AG04450 (cell line): ENCODE measurements around the gene GRID1. TPM values are rescaled to one million over a fixed set of nuclear protein-coding genes. Genes with fewer than 3 reads are reported as not detected.
"Not testable (repeated sequence)": the region's sequence is repeated elsewhere in the genome, so short reads cannot be mapped to it uniquely, and the experiment has no call there.

Experiments
- CTCF ChIA-PET: fragments of 300-600, 350-600 bp; formaldehyde crosslinking; extraction: SDS; loops from one replicate; lab custom pipeline; 2022; ENCODE audit warnings: antibody characterized with exemption, inconsistent platforms; lab: Charles Lee
- POLR2A ChIA-PET: fragments of 350-600 bp; formaldehyde crosslinking; extraction: SDS; loops from one replicate; lab custom pipeline; 2021; ENCODE audit warnings: antibody characterized with exemption, inconsistent platforms; lab: Yijun Ruan, JAX
- DNase-seq: peaks from one replicate; pipeline ENCODE4 v3.0.0-alpha.2; 2011; ENCODE audit warnings: low read depth, low spot score
- H3K27ac ChIP-seq: one replicate; pipeline ENCODE4 v1.5.1; 2012; ENCODE audit warnings: low read depth, low read length, control low read depth
- H3K27me3 ChIP-seq: one replicate; pipeline ENCODE4 v1.6.0; 2012; ENCODE audit warnings: low read length; ENCODE audit not compliant: control insufficient read depth, insufficient read depth
- H3K4me3 ChIP-seq: 2 replicates; pipeline ENCODE4 v1.5.1; 2011; ENCODE audit warnings: mild to moderate bottlenecking, low read depth, low read length, control low read depth
- H3K9me3 ChIP-seq: 2 replicates; pipeline ENCODE4 v1.5.1; 2012; ENCODE audit warnings: low read length; ENCODE audit not compliant: control insufficient read depth, insufficient read depth
- polyA plus RNA-seq: library from polyadenylated mRNA; depleted of rRNA; stranded (reverse); fragments of >200 nt; gene quantifications from 2 replicates; pipeline ENCODE4 v1.2.3, GENCODE V29; 2011
- TF ChIP-seq, protein P1 (sequence below): IDR thresholded peaks from 2 replicates; pipeline ENCODE4 v1.5.1; 2011; ENCODE audit warnings: low read depth, low read length, control low read depth, inconsistent platforms

GRID1 gene
- polyA plus RNA-seq, 1 experiment, result not detected

DNA sequence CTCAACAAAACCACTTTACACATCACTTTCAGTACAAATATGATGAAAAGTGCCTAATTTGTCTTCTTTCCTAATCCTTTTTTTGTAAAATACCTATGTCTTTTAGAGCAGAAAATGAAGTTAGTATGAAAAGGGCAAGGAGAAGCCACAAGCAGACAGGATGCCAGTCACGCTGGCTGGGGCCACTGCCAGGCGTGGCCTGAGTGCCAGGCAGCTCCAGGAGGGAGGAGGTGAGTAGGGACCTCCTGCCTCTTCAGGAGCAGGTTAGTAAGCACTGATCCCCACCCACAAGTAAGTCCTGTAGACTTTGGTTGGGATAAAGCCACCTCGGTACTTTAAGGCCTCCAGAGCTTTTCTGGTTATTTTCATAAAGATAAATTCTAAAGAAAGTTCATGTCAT lies 432.0 kb downstream of the GRID1 start:
- Histone ChIP-seq H3K9me3 (peaks cover 24% of the 10 kb centered on the region), H3K4me3 (no peak overlapping the region), H3K27ac (no peak overlapping the region), H3K27me3 (no peaks in the 10 kb centered on the region)
- TF ChIP-seq, protein P1, sequence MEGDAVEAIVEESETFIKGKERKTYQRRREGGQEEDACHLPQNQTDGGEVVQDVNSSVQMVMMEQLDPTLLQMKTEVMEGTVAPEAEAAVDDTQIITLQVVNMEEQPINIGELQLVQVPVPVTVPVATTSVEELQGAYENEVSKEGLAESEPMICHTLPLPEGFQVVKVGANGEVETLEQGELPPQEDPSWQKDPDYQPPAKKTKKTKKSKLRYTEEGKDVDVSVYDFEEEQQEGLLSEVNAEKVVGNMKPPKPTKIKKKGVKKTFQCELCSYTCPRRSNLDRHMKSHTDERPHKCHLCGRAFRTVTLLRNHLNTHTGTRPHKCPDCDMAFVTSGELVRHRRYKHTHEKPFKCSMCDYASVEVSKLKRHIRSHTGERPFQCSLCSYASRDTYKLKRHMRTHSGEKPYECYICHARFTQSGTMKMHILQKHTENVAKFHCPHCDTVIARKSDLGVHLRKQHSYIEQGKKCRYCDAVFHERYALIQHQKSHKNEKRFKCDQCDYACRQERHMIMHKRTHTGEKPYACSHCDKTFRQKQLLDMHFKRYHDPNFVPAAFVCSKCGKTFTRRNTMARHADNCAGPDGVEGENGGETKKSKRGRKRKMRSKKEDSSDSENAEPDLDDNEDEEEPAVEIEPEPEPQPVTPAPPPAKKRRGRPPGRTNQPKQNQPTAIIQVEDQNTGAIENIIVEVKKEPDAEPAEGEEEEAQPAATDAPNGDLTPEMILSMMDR, result no peak
- ChIA-PET POLR2A (no interaction called here), CTCF (no interaction called here)
- DNase-seq, result no peak

DNA sequence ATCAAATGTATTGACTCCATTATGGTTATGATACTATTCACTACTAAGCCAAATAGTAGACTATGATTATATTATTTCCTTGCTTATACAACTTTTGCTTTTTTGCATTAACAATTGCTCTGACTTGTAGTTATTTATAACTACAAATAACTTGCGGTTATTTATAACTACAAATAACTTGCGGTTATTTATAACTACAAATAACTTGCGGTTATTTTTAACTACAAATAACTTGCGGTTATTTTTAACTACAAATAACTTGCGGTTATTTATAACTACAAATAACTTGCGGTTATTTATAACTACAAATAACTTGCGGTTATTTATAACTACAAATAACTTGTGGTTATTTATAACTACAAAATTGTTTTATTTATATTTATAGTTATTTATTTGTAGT lies 436.6 kb downstream of the GRID1 start:
- POLR2A ChIA-PET, H3K4me3 ChIP-seq, H3K27me3 ChIP-seq, H3K27ac ChIP-seq, CTCF ChIA-PET, DNase-seq: not testable (repeated sequence)
- peaks cover 32% of the 10 kb centered on the region for H3K9me3 ChIP-seq

DNA sequence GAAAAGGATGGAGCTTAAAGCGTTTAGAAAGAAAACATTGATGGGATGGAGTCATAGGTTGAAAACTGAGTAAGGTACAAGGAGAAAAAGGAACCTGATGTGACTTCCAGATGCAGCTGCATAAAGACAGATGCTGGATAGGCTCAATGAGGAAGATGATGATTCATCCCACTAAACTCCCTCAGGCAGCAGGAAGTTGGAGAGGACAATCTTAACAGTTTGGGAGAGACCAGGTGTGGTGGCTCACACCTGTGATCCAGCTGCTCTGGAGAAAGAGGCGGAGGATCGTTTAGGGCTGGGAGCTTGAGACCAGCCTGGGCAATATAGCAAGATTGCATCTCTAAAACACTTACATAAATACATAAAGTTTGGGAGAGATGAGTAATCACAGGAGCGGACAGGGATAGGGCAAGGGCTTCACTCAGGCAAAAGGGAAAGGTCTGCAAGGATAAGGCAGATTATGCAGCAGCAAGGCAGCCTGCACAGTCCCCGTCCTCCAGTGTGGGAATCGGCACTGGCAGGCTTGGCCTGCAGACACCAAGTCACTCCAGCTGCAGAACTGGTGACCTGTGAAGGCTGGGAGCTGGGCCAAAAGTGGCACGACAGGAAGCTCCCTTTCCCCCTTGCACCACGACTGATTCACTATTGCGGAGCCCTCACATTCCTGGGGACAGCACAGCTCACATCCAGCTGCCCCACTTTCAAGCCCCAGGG lies 438.5 kb downstream of the GRID1 start:
- no peaks in the 10 kb centered on the region for H3K27me3 ChIP-seq
- no peak overlapping the region for H3K27ac ChIP-seq
- TF ChIP-seq, protein P1, result no peak
- CTCF ChIA-PET, result no interaction called here
- POLR2A ChIA-PET, result no interaction called here
- DNase-seq, result no peak
- H3K9me3 ChIP-seq, result peaks cover 31% of the 10 kb centered on the region
- no peak overlapping the region for H3K4me3 ChIP-seq

DNA sequence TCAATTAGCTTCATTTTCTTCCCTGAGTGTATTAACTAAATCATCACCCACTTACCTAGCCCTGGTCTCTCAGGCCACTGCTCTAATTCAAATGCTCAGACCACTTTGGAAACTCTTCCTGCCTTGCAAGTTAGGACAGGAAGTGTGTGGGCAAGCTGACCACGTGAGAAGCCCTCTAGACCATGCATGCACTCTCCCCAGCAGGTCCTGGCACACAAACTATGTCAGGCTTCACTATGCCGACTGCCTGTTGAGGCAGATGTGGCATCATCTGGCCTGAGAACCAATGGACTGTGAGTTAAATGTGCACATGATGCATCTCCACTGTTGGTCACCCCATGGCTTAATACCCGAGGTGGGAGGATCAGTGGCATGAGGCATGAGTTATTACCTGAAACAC lies 439.6 kb downstream of the GRID1 start:
- Histone ChIP-seq H3K9me3 (peaks cover 30% of the 10 kb centered on the region), H3K27ac (no peak overlapping the region), H3K4me3 (no peak overlapping the region), H3K27me3 (no peaks in the 10 kb centered on the region)
- TF ChIP-seq, protein P1, result no peak
- ChIA-PET POLR2A (no interaction called here), CTCF (no interaction called here)
- no peak for DNase-seq

DNA sequence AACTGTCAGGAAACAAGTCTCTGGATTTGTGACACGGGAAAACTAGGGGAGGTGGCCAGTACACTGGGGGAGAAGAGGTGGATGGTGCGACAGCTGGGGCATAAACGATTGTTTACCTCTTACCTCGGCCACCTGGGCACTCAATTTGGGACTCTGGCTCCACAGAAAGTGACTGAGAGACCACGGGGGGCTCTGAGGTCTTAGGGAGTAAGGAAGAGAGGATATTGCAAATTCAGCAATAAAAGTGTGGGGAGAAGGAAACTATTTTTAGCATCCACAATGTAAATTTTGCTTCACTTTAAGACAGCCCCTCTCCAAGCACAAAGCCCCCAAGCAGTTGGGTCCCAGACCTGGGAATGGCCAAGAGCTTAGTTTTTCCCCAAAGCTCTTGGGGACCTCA lies 440.5 kb downstream of the GRID1 start:
- Histone ChIP-seq H3K27me3 (no peaks in the 10 kb centered on the region), H3K27ac (no peak overlapping the region), H3K4me3 (no peak overlapping the region), H3K9me3 (peaks cover 30% of the 10 kb centered on the region)
- TF ChIP-seq, protein P1, result no peak
- POLR2A ChIA-PET, result no interaction called here
- DNase-seq, result no peak
- CTCF ChIA-PET, result no interaction called here
